Vagina (tissue), 2 donors: Measurements from ENCODE around the gene ACAP3. TPM values are rescaled to one million over a fixed set of nuclear protein-coding genes. Genes with fewer than 3 reads are reported as not detected.

Experiments
- DNase-seq, 2 donors: peaks; one replicate each; pipeline ENCODE4 v3.0.0-alpha.2; 2017; ENCODE audit errors: extremely low spot score in 2 of 2
- H3K27ac ChIP-seq: fragments of 200-600 bp; sonication (generic); one replicate; pipeline ENCODE4 v1.5.1; 2019
- H3K27me3 ChIP-seq: fragments of 200-600 bp; sonication (generic); one replicate; pipeline ENCODE4 v1.5.1; 2019
- H3K36me3 ChIP-seq, 2 donors: fragments of 200-600 bp; sonication (generic); one replicate each; pipeline ENCODE4 v1.5.1; 2017 to 2019
- H3K4me1 ChIP-seq: fragments of 200-600 bp; sonication (generic); one replicate; pipeline ENCODE4 v1.5.1; 2019
- H3K4me3 ChIP-seq, 2 donors: fragments of 200-600 bp; sonication (generic); 1 replicate in 1 of 2; 2 replicates in 1 of 2; pipeline ENCODE4 v1.5.1; 2016 to 2019
- H3K9me3 ChIP-seq: fragments of 200-600 bp; sonication (generic); one replicate; pipeline ENCODE4 v1.5.1; 2019
- POLR2A ChIP-seq, 2 donors: fragments of 450-650 bp; IDR thresholded peaks; one replicate each; pipeline ENCODE4 v1.6.1; 2017; ENCODE audit warnings: antibody characterized with exemption in 2 of 2, mild to moderate bottlenecking in 2 of 2, moderate library complexity in 2 of 2
- POLR2AphosphoS5 ChIP-seq, 2 donors: sonication (generic); formaldehyde crosslinking; IDR thresholded peaks; one replicate each; pipeline ENCODE4 v1.9.0; 2017; ENCODE audit warnings: antibody characterized with exemption in 2 of 2, mild to moderate bottlenecking in 2 of 2, low read depth in 1 of 2; ENCODE audit not compliant: insufficient read depth in 1 of 2
- intact Hi-C: fragments of 100-400 bp; cut with DNase I; formaldehyde crosslinking; loops from one replicate; pipeline ENCODE4 v1.15.1; 2023
- total RNA-seq: library from RNA; depleted of rRNA; stranded (reverse); fragments of >200 nt; gene quantifications from one replicate; pipeline ENCODE4 v1.2.3, GENCODE V29; 2016
- TF ChIP-seq, protein P1 (sequence below), 3 experiments: fragments of 450-650 bp in 2 of 3; fragments of 200-600 bp in 1 of 3; sonication (generic) in 1 of 3; IDR thresholded peaks; one replicate each; pipeline ENCODE4 v1.5.1; 2017 to 2019; ENCODE audit warnings: antibody characterized with exemption in 3 of 3, mild to moderate bottlenecking in 2 of 3, moderate library complexity in 2 of 3

Gene ACAP3
- total RNA-seq, 1 donor from 2014 or later = 68.5 TPM

DNA sequence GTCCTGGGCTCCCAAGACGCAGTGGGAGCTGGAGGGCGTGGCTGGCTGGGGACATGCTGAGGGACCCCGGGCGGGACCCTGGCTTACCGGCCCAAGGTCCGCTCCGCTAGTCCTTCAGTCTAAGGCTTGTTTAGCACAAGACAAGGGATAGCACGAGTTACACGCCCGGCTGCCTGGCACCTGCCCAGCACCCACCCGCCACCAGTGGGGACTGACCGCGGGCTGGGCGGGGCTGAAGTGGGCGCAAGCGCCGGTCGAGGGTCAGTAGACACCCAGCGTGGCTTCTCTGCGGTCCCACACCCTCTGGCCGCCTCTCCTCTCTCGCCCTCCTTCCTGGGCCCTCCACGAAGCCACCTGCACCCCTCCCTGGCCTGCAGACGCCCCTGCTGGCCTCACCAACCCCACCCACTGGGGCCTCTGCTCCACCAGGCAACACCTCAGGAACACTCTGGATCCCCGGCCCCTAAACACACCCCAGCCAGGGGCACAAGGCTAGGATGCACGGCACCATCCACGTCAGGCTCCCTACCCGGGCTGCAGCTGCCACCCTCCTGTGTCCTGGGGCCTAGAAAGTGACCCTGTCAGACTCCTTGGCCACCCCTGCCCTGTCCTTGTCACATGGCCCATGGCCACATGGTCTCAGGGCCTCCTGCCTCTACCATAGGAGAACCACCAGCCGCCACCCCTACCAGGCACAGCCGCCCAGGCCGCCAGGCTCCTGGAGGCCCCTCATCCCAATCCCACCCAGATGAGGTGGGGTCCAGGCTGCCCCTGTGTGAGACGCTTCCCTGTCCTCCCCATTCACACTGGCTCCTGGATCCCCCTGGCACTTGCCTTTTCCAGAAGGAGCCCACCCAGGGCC lies 29.4 kb upstream of the ACAP3 start:
- Histone ChIP-seq H3K9me3 (no peaks in the 10 kb centered on the region), H3K27me3 (no peaks in the 10 kb centered on the region), H3K36me3 (peaks cover 0 to 33% of the 10 kb centered on the region in 2 donors), H3K4me1 (peaks cover 19% of the 10 kb centered on the region), H3K27ac (no peak overlapping the region), H3K4me3 (no peak overlapping the region)
- TF ChIP-seq POLR2AphosphoS5 (IDR thresholded peaks at IDR 0.05; ENCODE audit: insufficient read depth in 1 of 2, low read depth in 1 of 2) = no peak
- no peak for TF ChIP-seq POLR2A (IDR thresholded peaks at IDR 0.05)
- TF ChIP-seq, protein P1, sequence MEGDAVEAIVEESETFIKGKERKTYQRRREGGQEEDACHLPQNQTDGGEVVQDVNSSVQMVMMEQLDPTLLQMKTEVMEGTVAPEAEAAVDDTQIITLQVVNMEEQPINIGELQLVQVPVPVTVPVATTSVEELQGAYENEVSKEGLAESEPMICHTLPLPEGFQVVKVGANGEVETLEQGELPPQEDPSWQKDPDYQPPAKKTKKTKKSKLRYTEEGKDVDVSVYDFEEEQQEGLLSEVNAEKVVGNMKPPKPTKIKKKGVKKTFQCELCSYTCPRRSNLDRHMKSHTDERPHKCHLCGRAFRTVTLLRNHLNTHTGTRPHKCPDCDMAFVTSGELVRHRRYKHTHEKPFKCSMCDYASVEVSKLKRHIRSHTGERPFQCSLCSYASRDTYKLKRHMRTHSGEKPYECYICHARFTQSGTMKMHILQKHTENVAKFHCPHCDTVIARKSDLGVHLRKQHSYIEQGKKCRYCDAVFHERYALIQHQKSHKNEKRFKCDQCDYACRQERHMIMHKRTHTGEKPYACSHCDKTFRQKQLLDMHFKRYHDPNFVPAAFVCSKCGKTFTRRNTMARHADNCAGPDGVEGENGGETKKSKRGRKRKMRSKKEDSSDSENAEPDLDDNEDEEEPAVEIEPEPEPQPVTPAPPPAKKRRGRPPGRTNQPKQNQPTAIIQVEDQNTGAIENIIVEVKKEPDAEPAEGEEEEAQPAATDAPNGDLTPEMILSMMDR (IDR thresholded peaks at IDR 0.05) = no peak
- intact Hi-C loops = no loop called here
- no peak for DNase-seq

- H3K27me3 ChIP-seq = no peaks in the 10 kb centered on the region
- intact Hi-C loops = no loop called here
- no peak overlapping the region for H3K4me3 ChIP-seq
- TF ChIP-seq POLR2A (IDR thresholded peaks at IDR 0.05) (no peak), POLR2AphosphoS5 (IDR thresholded peaks at IDR 0.05; ENCODE audit: insufficient read depth in 1 of 2, low read depth in 1 of 2) (no peak)
- TF ChIP-seq, protein P1 (IDR thresholded peaks at IDR 0.05) = no peak
- peaks cover 20% of the 10 kb centered on the region for H3K4me1 ChIP-seq
- H3K36me3 ChIP-seq = peaks cover 0 to 33% of the 10 kb centered on the region in 2 donors
- DNase-seq = no peak
- H3K27ac ChIP-seq = no peak overlapping the region
- no peaks in the 10 kb centered on the region for H3K9me3 ChIP-seq
Observed at GRCh38 chr1:1336446-1336845, 28.7 kb upstream of the ACAP3 start.

- Histone ChIP-seq H3K4me1 (peaks cover 26% of the 10 kb centered on the region), H3K4me3 (no peak overlapping the region), H3K9me3 (no peaks in the 10 kb centered on the region), H3K27ac (no peak overlapping the region), H3K36me3 (peaks cover 0 to 33% of the 10 kb centered on the region in 2 donors), H3K27me3 (no peaks in the 10 kb centered on the region)
- no peak for DNase-seq
- TF ChIP-seq, protein P1 (IDR thresholded peaks at IDR 0.05) = no peak
- TF ChIP-seq POLR2AphosphoS5 (IDR thresholded peaks at IDR 0.05; ENCODE audit: insufficient read depth in 1 of 2, low read depth in 1 of 2) (no peak), POLR2A (IDR thresholded peaks at IDR 0.05) (no peak)
- intact Hi-C loops = no loop called here
Observed at GRCh38 chr1:1335792-1336248, 28.1 kb upstream of the ACAP3 start.

DNA sequence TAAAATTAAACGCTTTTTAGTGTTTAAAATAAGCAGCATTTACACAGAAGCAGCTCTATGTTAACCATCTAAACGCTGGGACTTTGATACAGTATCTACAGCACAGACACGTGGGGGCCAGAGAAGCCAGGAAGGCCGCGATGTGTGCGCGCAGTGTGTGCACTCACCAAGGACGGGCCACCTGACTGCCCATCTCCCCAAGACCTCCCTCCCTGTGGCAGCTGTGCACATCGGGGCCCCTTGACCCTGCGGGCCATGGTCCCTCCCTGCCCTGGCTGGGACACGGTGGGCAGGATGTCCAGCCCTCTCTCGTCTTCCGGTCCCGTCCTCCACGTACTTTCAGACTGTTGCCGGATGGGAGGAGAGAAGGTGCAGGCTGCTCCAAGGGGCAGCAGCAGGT lies 27.6 kb upstream of the ACAP3 start:
- TF ChIP-seq POLR2A (IDR thresholded peaks at IDR 0.05) = no peak
- no peak for TF ChIP-seq POLR2AphosphoS5 (IDR thresholded peaks at IDR 0.05; ENCODE audit: insufficient read depth in 1 of 2, low read depth in 1 of 2)
- TF ChIP-seq, protein P1 (IDR thresholded peaks at IDR 0.05) = no peak
- peaks cover 32% of the 10 kb centered on the region for H3K4me1 ChIP-seq
- no peaks in the 10 kb centered on the region for H3K27me3 ChIP-seq
- intact Hi-C loops = no loop called here
- no peak overlapping the region for H3K27ac ChIP-seq
- no peak for DNase-seq
- H3K36me3 ChIP-seq = peaks cover 0 to 30% of the 10 kb centered on the region in 2 donors
- H3K4me3 ChIP-seq = no peak overlapping the region
- H3K9me3 ChIP-seq = no peaks in the 10 kb centered on the region

GRCh38 chr1:1334835-1335234 lies 27.1 kb upstream of the ACAP3 start:
- DNase-seq = no peak
- H3K36me3 ChIP-seq = peaks cover 0 to 26% of the 10 kb centered on the region in 2 donors
- H3K27me3 ChIP-seq = no peaks in the 10 kb centered on the region
- intact Hi-C loops = no loop called here
- H3K4me3 ChIP-seq = no peak overlapping the region
- H3K27ac ChIP-seq = no peak overlapping the region
- H3K9me3 ChIP-seq = no peaks in the 10 kb centered on the region
- TF ChIP-seq POLR2A (IDR thresholded peaks at IDR 0.05) (no peak), POLR2AphosphoS5 (IDR thresholded peaks at IDR 0.05; ENCODE audit: insufficient read depth in 1 of 2, low read depth in 1 of 2) (no peak)
- TF ChIP-seq, protein P1 (IDR thresholded peaks at IDR 0.05) = no peak
- H3K4me1 ChIP-seq = peaks cover 36% of the 10 kb centered on the region
